ENCODE results near the gene CTNNAL1. TPM values are rescaled to one million over a fixed set of nuclear protein-coding genes. Genes with fewer than 3 reads are reported as not detected.

Gene CTNNAL1
- total and polyA plus RNA-seq, 2 of the 8 experiments (the other 6 are each of a cell fraction or from before 2014, with no cell fraction given): 23.2 to 66.1 TPM

- no peak overlapping the region for H2BK120ac ChIP-seq (replicated peaks; ENCODE audit: low read depth, low read length)
- no peaks in the 10 kb centered on the region for H3K79me1 ChIP-seq (ENCODE audit: low read depth, low read length)
- ChIA-PET POLR2A (ENCODE audit: partially characterized antibody) (no interaction called here), CTCF (ENCODE audit: partially characterized antibody) (no interaction called here)
- peaks cover 2 to 25% (median 16%) of the 10 kb centered on the region in 4 experiments; a peak in 6 of 8 replicates for H3K36me3 ChIP-seq (ENCODE audit: control insufficient read depth in 2 of 4, insufficient read depth in 4 of 4, low read length in 3 of 4)
- H2AK5ac ChIP-seq (ENCODE audit: low read depth, low read length): no peak overlapping the region
- no peaks in the 10 kb centered on the region for H4K20me1 ChIP-seq (replicated peaks in 1 of 2; ENCODE audit: control insufficient read depth in 1 of 2, insufficient read depth in 2 of 2, low read length in 2 of 2)
- no peak overlapping the region for H2BK12ac ChIP-seq (ENCODE audit: low read depth, low read length)
- H3K23ac ChIP-seq (ENCODE audit: insufficient read length): no peak overlapping the region
- H3K4ac ChIP-seq (replicated peaks; ENCODE audit: insufficient read length, low read depth, low read length): no peak overlapping the region
- no peak overlapping the region for H3K27ac ChIP-seq (ENCODE audit: low read depth, low read length)
- H4K8ac ChIP-seq (ENCODE audit: extremely low read depth, insufficient read depth, low read length): no peak overlapping the region
- no peaks in the 10 kb centered on the region for H3K23me2 ChIP-seq (ENCODE audit: low read depth, low read length)
- H3K27me3 ChIP-seq (replicated peaks in 1 of 4; ENCODE audit: control insufficient read depth in 3 of 4, extremely low read depth in 1 of 4, insufficient read depth in 3 of 4, low read length in 3 of 4): no peaks in the 10 kb centered on the region
- no peak overlapping the region for H2BK15ac ChIP-seq (ENCODE audit: low read length)
- no peak overlapping the region for H3K9ac ChIP-seq (replicated peaks in 1 of 4; ENCODE audit: extremely low read depth in 1 of 4, low read depth in 3 of 4, low read length in 3 of 4)
- 82% methylated on average over 2 of the region's 2 CpGs; no CpG with 5 or more reads in 1 of the 2 experiments for WGBS, 2 experiments (ENCODE audit: extremely low coverage in 1 of 2, insufficient coverage in 1 of 2, insufficient read length in 1 of 2, insufficient replicate concordance in 2 of 2, low coverage in 1 of 2, low lambda C conversion rate in 2 of 2, missing lambda C conversion rate in 1 of 2)
- H2BK5ac ChIP-seq (ENCODE audit: low read depth, low read length): no peak overlapping the region
- no peaks in the 10 kb centered on the region for H3K79me2 ChIP-seq (ENCODE audit: control insufficient read depth in 1 of 2, insufficient read depth in 2 of 2, low read length in 2 of 2)
- no peaks in the 10 kb centered on the region for H3K9me3 ChIP-seq (ENCODE audit: insufficient read depth in 2 of 2, low read depth in 1 of 2, low read length in 1 of 2)
- no peak overlapping the region for H3K18ac ChIP-seq (ENCODE audit: extremely low read depth, low read length)
- H2BK20ac ChIP-seq (ENCODE audit: low read length): no peak overlapping the region
- TF ChIP-seq MAFK (IDR thresholded peaks at IDR 0.05; ENCODE audit: low read depth, low read length): no peak
- no peak for TF ChIP-seq RFX5 (IDR thresholded peaks at IDR 0.05; ENCODE audit: borderline replicate concordance, low read depth, low read length)
- no peak for TF ChIP-seq YY1 (IDR thresholded peaks at IDR 0.05; ENCODE audit: low read depth, low read length)
- no peak for TF ChIP-seq RXRA (IDR thresholded peaks at IDR 0.05; ENCODE audit: insufficient read depth, low read depth, low read length)
- no peak for TF ChIP-seq CEBPB (IDR thresholded peaks at IDR 0.05; ENCODE audit: low read depth, low read length)
- TF ChIP-seq USF2 (IDR thresholded peaks at IDR 0.05; ENCODE audit: low read length): no peak
- no peak for TF ChIP-seq KDM5A (IDR thresholded peaks at IDR 0.05; ENCODE audit: low read length)
- TF ChIP-seq BACH1 (IDR thresholded peaks at IDR 0.05; ENCODE audit: low read length): no peak
- no peak for TF ChIP-seq SRF (IDR thresholded peaks at IDR 0.05; ENCODE audit: low read depth, low read length)
- TF ChIP-seq RBBP5 (IDR thresholded peaks at IDR 0.05; ENCODE audit: borderline replicate concordance, low read depth, low read length): no peak
- TF ChIP-seq TBP (IDR thresholded peaks at IDR 0.05; ENCODE audit: low read depth, low read length): no peak
- FAIRE-seq: no peak
- H3K4me3 ChIP-seq (ENCODE audit: extremely low read depth in 1 of 4, insufficient read depth in 2 of 4, low read depth in 3 of 4, low read length in 4 of 4): no peak overlapping the region
- no peaks in the 10 kb centered on the region for H3K4me1 ChIP-seq (replicated peaks in 1 of 4; ENCODE audit: control insufficient read depth in 3 of 4, insufficient read depth in 4 of 4, low read length in 3 of 4)
- no peak overlapping the region for H3K56ac ChIP-seq (replicated peaks; ENCODE audit: insufficient read length, low read depth, low read length)
- no peak overlapping the region for H4K5ac ChIP-seq (ENCODE audit: insufficient read length, low read depth, low read length)
- no peak for DNase-seq (ENCODE audit: low read depth in 1 of 2, low spot score in 2 of 2)
- no peak overlapping the region for H3K4me2 ChIP-seq (ENCODE audit: insufficient read depth in 1 of 2, low read depth in 2 of 2, low read length in 2 of 2)
- H4K91ac ChIP-seq (replicated peaks; ENCODE audit: insufficient read length, low read length): no peak overlapping the region
- H2AFZ ChIP-seq (ENCODE audit: low read length): no peak overlapping the region
- H3K14ac ChIP-seq (ENCODE audit: insufficient read length): no peak overlapping the region
These were observed 32.4 kb downstream of the CTNNAL1 start for GRCh38 chr9:108980893-108981292.
